ENCODE data around the gene NAXE.

DNA sequence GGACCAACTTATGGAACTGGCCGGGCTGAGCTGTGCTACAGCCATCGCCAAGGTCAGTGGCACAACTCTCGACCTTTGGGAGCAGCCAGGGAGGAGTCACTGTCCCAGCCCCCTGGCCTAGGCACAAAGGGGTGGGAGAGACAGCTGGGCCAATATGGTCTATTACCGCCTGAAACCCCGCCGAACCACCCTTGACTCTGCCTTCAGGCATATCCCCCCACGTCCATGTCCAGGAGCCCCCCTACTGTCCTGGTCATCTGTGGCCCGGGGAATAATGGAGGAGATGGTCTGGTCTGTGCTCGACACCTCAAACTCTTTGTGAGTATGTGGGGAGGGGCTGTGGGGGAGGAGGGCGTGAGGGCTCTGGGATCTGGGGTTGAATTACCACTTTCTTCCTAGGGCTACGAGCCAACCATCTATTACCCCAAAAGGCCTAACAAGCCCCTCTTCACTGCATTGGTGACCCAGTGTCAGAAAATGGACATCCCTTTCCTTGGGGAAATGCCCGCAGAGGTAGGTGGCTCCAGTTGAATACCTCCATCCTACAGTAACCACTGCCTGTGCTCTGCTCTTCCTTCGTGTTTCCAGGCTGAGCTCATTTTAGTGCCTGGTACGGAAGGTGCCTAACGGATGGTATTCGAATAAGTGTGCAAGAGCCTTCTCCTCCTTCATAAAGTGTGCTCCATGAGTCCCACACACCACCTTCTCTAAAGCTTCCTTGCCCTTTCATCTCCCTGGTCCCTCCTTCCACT is 758 bp downstream of the NAXE start:
- TF ChIP-seq, protein P1, sequence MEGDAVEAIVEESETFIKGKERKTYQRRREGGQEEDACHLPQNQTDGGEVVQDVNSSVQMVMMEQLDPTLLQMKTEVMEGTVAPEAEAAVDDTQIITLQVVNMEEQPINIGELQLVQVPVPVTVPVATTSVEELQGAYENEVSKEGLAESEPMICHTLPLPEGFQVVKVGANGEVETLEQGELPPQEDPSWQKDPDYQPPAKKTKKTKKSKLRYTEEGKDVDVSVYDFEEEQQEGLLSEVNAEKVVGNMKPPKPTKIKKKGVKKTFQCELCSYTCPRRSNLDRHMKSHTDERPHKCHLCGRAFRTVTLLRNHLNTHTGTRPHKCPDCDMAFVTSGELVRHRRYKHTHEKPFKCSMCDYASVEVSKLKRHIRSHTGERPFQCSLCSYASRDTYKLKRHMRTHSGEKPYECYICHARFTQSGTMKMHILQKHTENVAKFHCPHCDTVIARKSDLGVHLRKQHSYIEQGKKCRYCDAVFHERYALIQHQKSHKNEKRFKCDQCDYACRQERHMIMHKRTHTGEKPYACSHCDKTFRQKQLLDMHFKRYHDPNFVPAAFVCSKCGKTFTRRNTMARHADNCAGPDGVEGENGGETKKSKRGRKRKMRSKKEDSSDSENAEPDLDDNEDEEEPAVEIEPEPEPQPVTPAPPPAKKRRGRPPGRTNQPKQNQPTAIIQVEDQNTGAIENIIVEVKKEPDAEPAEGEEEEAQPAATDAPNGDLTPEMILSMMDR (IDR thresholded peaks at IDR 0.05) = no peak
- no peak for TF ChIP-seq POLR2A (IDR thresholded peaks at IDR 0.05)
